B cell (primary cell): ENCODE measurements around the gene KRT20. TPM values are rescaled to one million over a fixed set of nuclear protein-coding genes. Genes with fewer than 3 reads are reported as not detected.
"Not testable (repeated sequence)": the region's sequence is repeated elsewhere in the genome, so short reads cannot be mapped to it uniquely, and the experiment has no call there.

ENCODE experiments used
- ATAC-seq: fragments of 200-7000 bp; cut with Tn5 transposase; one replicate; pipeline ENCODE4 v1.10.0; 2021; ENCODE audit warnings: low read depth, mild to moderate bottlenecking, moderate number of reproducible peaks, moderate library complexity
- CTCF ChIA-PET: fragments of 350-600 bp; sonication (Branson Sonifier 250); formaldehyde crosslinking; loops from one replicate; lab custom pipeline; 2021; ENCODE audit warnings: antibody characterized with exemption, inconsistent platforms; lab: Charles Lee
- POLR2A ChIA-PET: fragments of 350-600 bp; sonication (Branson Sonifier 250); formaldehyde crosslinking; loops from one replicate; lab custom pipeline; 2021; ENCODE audit warnings: antibody characterized with exemption; lab: Charles Lee
- DNase-seq: peaks from one replicate; pipeline ENCODE4 v3.0.0; 2013
- H2AFZ ChIP-seq: 2 replicates; pipeline ENCODE4 v1.6.1; 2012; ENCODE audit warnings: mild to moderate bottlenecking, low read depth, low read length; ENCODE audit not compliant: insufficient read depth, poor library complexity, severe bottlenecking
- H3K27ac ChIP-seq, 2 donors: 1 replicate in 1 of 2; 2 replicates in 1 of 2; pipeline ENCODE4 v1.5.1; 2012 to 2013; ENCODE audit warnings: low read length in 2 of 2, mild to moderate bottlenecking in 2 of 2, moderate library complexity in 1 of 2
- H3K27me3 ChIP-seq, 4 experiments: fragments of 200-600 bp in 1 of 4; sonication (generic) in 1 of 4; replicated peaks in 1 of 4; 1 replicate in 2 of 4; 2 replicates in 2 of 4; pipeline versions ENCODE4 v1.6.1 to v1.7.0; 2013 to 2016; ENCODE audit warnings: low read length in 3 of 4, mild to moderate bottlenecking in 2 of 4, mixed read lengths in 1 of 4, moderate library complexity in 1 of 4; ENCODE audit not compliant: insufficient read depth in 4 of 4, control insufficient read depth in 3 of 4; ENCODE audit errors: control extremely low read depth in 1 of 4
- H3K36me3 ChIP-seq, 2 experiments: replicated peaks in 1 of 2; 1 replicate in 1 of 2; 2 replicates in 1 of 2; pipeline versions ENCODE4 v1.6.1 to v1.7.1; 2013; ENCODE audit warnings: low read length in 1 of 2; ENCODE audit not compliant: insufficient read depth in 2 of 2, control insufficient read depth in 1 of 2; ENCODE audit errors: control extremely low read depth in 1 of 2, extremely low read depth in 1 of 2
- H3K4me1 ChIP-seq, 2 donors: fragments of 200-600 bp in 1 of 2; sonication (generic) in 1 of 2; 1 replicate in 1 of 2; 2 replicates in 1 of 2; pipeline versions ENCODE4 v1.5.1 to v1.6.1; 2013 to 2017; ENCODE audit warnings: low read length in 2 of 2; ENCODE audit not compliant: control insufficient read depth in 2 of 2, insufficient read depth in 2 of 2
- H3K4me2 ChIP-seq: replicated peaks from 2 replicates; pipeline ENCODE3; 2012; ENCODE audit warnings: mild to moderate bottlenecking, low read depth, low read length; ENCODE audit not compliant: poor library complexity, severe bottlenecking
- H3K4me3 ChIP-seq, 5 experiments: fragments of 200-600 bp in 1 of 5; sonication (generic) in 1 of 5; 1 replicate in 3 of 5; 2 replicates in 2 of 5; pipeline versions ENCODE4 v1.5.1 to v1.7.0; 2011 to 2016; ENCODE audit warnings: low read length in 4 of 5, mild to moderate bottlenecking in 4 of 5, low read depth in 2 of 5, control low read depth in 1 of 5, moderate library complexity in 1 of 5; ENCODE audit not compliant: insufficient read depth in 1 of 5; ENCODE audit errors: control extremely low read depth in 1 of 5, extremely low read depth in 1 of 5
- H3K79me2 ChIP-seq: fragments of 200-600 bp; sonication (generic); one replicate; pipeline ENCODE4 v1.6.0; 2016; ENCODE audit warnings: low read length; ENCODE audit not compliant: control insufficient read depth, insufficient read depth
- H3K9ac ChIP-seq: fragments of 200-600 bp; sonication (generic); 2 replicates; pipeline ENCODE4 v1.6.1; 2017; ENCODE audit warnings: mild to moderate bottlenecking, low read length, moderate library complexity
- H3K9me3 ChIP-seq, 3 donors: one replicate each; pipeline versions ENCODE4 v1.6.1 to v1.7.1; 2013; ENCODE audit warnings: low read length in 2 of 3; ENCODE audit not compliant: control insufficient read depth in 2 of 3, insufficient read depth in 1 of 3; ENCODE audit errors: control extremely low read depth in 1 of 3
- H4K20me1 ChIP-seq: 2 replicates; pipeline ENCODE4 v1.6.0; 2012; ENCODE audit warnings: mild to moderate bottlenecking, low read length; ENCODE audit not compliant: insufficient read depth, control insufficient read depth, poor library complexity, severe bottlenecking
- H3K27ac Mint-ChIP-seq: one replicate; pipeline ENCODE4 v1.8.0; 2021; ENCODE audit warnings: mixed read lengths
- H3K27me3 Mint-ChIP-seq: one replicate; pipeline ENCODE4 v1.8.0; 2021; ENCODE audit warnings: mixed read lengths
- H3K4me1 Mint-ChIP-seq: one replicate; pipeline ENCODE4 v1.8.0; 2021; ENCODE audit warnings: mixed read lengths
- H3K4me3 Mint-ChIP-seq: one replicate; pipeline ENCODE4 v1.8.0; 2021; ENCODE audit warnings: mixed read lengths
- H3K9me3 Mint-ChIP-seq: one replicate; pipeline ENCODE4 v1.8.0; 2022; ENCODE audit warnings: mixed read lengths; ENCODE audit not compliant: insufficient read depth
- CTCF ChIP-seq: fragments of 200-600 bp; IDR thresholded peaks from one replicate; pipeline ENCODE4 v1.8.0; 2022; ENCODE audit warnings: antibody characterized with exemption, mild to moderate bottlenecking
- EZH2 ChIP-seq: IDR thresholded peaks from 2 replicates; pipeline ENCODE4 v1.6.1; 2012; ENCODE audit warnings: borderline replicate concordance, low read depth, mild to moderate bottlenecking, moderate library complexity, low read length; ENCODE audit not compliant: insufficient read depth, poor library complexity, severe bottlenecking
- WGBS: methylation state at CpG from one replicate; pipeline ENCODE4 v1.1.5; 2013; ENCODE audit warnings: missing lambda C conversion rate; ENCODE audit not compliant: insufficient coverage; 5-methylcytosine and 5-hydroxymethylcytosine counted together
- intact Hi-C: fragments of 100-400 bp; cut with micrococcal nuclease; formaldehyde crosslinking; loops from one replicate; pipeline ENCODE4 v1.10.0; 2022
- polyA plus RNA-seq: library from polyadenylated mRNA; depleted of rRNA; stranded (reverse); fragments of >200 nt; gene quantifications from 2 replicates; pipeline ENCODE4 v1.2.3, GENCODE V29; 2012
- total RNA-seq, 2 donors: library from RNA; stranded (reverse); fragments of 120-200 nt in 1 of 2; gene quantifications; 1 replicate in 1 of 2; 2 replicates in 1 of 2; pipeline versions ENCODE4 v1.2.3 to v1.2.4, GENCODE V29; 2013 to 2022

KRT20 gene
- total and polyA plus RNA-seq, 2 donors (not counting 1 experiment from before 2014, with no cell fraction given), result not detected

DNA sequence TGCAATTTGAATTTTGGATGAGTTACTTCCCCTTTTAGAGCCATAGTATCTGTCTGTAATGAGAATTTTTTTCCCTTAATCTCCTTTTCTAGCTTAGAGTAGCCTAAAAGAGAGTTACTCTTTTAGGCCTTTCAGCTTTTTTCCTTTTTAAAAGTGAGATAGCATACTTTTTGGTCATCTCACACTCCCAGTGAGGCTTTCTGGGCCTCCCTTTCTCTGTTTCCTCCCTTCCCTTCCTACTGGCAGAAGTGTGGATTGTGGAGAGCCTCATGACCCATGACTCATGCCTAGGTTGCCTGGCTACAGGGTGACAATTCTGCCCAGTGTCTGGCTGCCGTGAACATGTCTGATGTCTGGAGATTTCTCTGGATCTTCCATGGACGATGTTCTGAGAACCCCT is 37.2 kb upstream of the KRT20 start:
- H3K9me3 Mint-ChIP-seq, result no peaks in the 10 kb centered on the region
- TF ChIP-seq CTCF (no peak), EZH2 (no peak)
- H3K4me1 Mint-ChIP-seq, result no peaks in the 10 kb centered on the region
- 74% methylated on average over 2 of the region's 2 CpGs for WGBS
- POLR2A ChIA-PET, result no interaction called here
- peaks cover 45% of the 10 kb centered on the region for H3K27me3 Mint-ChIP-seq
- Histone ChIP-seq H2AFZ (no peak overlapping the region), H3K27ac (no peak overlapping the region), H4K20me1 (no peaks in the 10 kb centered on the region), H3K9me3 (no peaks in the 10 kb centered on the region), H3K4me1 (no peaks in the 10 kb centered on the region), H3K4me2 (no peak overlapping the region), H3K36me3 (no peaks in the 10 kb centered on the region), H3K9ac (no peak overlapping the region), H3K79me2 (no peaks in the 10 kb centered on the region), H3K27me3 (peaks cover 0 to 4% (median 0%) of the 10 kb centered on the region in 4 experiments), H3K4me3 (no peak overlapping the region)
- CTCF ChIA-PET, result no interaction called here
- no peak for DNase-seq
- intact Hi-C loops, result no loop called here
- no peak for ATAC-seq
- H3K27ac Mint-ChIP-seq, result no peak overlapping the region
- H3K4me3 Mint-ChIP-seq, result no peak overlapping the region

DNA sequence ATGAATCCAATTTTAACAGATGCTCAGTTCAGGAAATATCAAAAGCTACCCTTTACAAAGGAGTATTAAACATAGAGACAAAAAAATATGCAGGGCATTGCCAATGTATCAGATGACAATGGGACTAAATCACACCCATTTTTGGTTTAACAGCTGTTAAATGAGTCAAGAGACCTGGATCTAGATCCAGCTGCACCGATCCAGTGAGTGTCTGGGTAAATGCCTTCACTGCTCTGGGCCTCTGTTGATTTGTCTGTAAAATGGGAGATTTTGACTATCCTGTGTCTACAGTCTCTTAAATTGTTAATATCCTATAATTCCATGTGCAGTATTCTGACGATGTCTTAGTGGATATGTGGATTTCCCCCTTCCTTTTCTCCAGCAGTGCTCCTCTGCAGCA is 36.0 kb upstream of the KRT20 start:
- Histone ChIP-seq H3K4me2 (no peak overlapping the region), H3K9ac (no peak overlapping the region), H3K27me3 (no peaks in the 10 kb centered on the region), H3K27ac (no peak overlapping the region), H3K9me3 (no peaks in the 10 kb centered on the region), H4K20me1 (no peaks in the 10 kb centered on the region), H3K79me2 (no peaks in the 10 kb centered on the region), H3K4me3 (no peak overlapping the region), H3K36me3 (no peaks in the 10 kb centered on the region), H2AFZ (no peak overlapping the region), H3K4me1 (no peaks in the 10 kb centered on the region)
- no CpG with 5 or more reads among the region's 2 CpGs for WGBS
- ChIA-PET CTCF (no interaction called here), POLR2A (no interaction called here)
- Mint-ChIP-seq H3K4me1 (no peaks in the 10 kb centered on the region), H3K27me3 (peaks cover 34% of the 10 kb centered on the region), H3K27ac (no peak overlapping the region), H3K9me3 (no peaks in the 10 kb centered on the region), H3K4me3 (no peak overlapping the region)
- intact Hi-C loops, result no loop called here
- ATAC-seq, result no peak
- TF ChIP-seq EZH2 (no peak), CTCF (no peak)
- no peak for DNase-seq

DNA sequence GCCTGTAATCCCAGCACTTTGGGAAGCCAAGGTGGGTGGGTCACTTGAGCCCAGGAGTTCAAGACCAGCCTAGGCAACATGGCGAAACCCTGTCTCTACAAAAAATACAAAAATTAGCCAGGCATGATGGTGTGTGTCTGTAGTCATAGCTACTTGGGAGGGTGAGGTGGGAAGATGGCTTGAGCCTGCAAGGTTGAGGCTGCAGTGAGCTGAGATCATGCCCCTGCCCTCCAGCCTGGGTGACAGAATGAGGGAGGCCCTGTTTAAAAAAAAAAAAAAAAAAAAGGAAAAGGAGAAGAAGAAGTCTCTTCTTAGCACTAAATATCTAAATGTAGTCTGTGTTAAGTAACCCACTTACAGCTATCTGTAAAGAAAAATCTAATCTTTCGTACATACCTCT is 32.1 kb upstream of the KRT20 start:
- H3K9me3 ChIP-seq, H3K27ac ChIP-seq, H3K4me3 Mint-ChIP-seq, ATAC-seq, H3K4me2 ChIP-seq, H4K20me1 ChIP-seq, H2AFZ ChIP-seq, H3K27ac Mint-ChIP-seq, H3K36me3 ChIP-seq, H3K79me2 ChIP-seq, H3K4me1 Mint-ChIP-seq, POLR2A ChIA-PET, H3K9me3 Mint-ChIP-seq, intact Hi-C loops, H3K4me1 ChIP-seq, DNase-seq, H3K27me3 ChIP-seq, H3K9ac ChIP-seq, H3K4me3 ChIP-seq: not testable (repeated sequence)
- H3K27me3 Mint-ChIP-seq, result peaks cover 18% of the 10 kb centered on the region
- WGBS, result no CpG with 5 or more reads among the region's 2 CpGs
- CTCF ChIA-PET, result interaction anchor here (1.1 kb wide), 2 partner anchors 731 to 746 kb away, joined by 4 to 5 read pairs; no protein-coding TSS in a partner anchor
